IMR-90 (cell line): ENCODE data around the gene C8B. TPM values are rescaled to one million over a fixed set of nuclear protein-coding genes. Genes with fewer than 3 reads are reported as not detected.

Experiments
- ATAC-seq: fragments of 200-7000 bp; cut with Tn5 transposase; 2 replicates; pipeline ENCODE4 v1.9.1; 2020; ENCODE audit warnings: low read depth, mild to moderate bottlenecking, moderate library complexity
- BruUV-seq: library from RNA; stranded (reverse); fragments of 400-500 nt; replicated peaks from 2 replicates; lab custom pipeline; 2021; lab: Mats Ljungman, UMichigan
- CTCF ChIA-PET: fragments of 300-600 bp; formaldehyde crosslinking; extraction: SDS; loops from one replicate; lab custom pipeline; 2021; ENCODE audit warnings: antibody characterized with exemption; lab: Yijun Ruan, JAX
- POLR2A ChIA-PET: fragments of 300-600 bp; sonication (Branson Sonifier 250); formaldehyde crosslinking; loops from one replicate; lab custom pipeline; 2022; ENCODE audit warnings: antibody characterized with exemption; ENCODE audit not compliant: unreplicated experiment; lab: Charles Lee
- DNase-seq: peaks from one replicate; pipeline ENCODE4 v3.0.0; 2013
- H2AFZ ChIP-seq: replicated peaks from 2 replicates; pipeline ENCODE3; 2013; ENCODE audit warnings: low read length, mild to moderate bottlenecking; ENCODE audit not compliant: poor library complexity
- H2AK5ac ChIP-seq: 2 replicates; pipeline ENCODE4 v1.6.1; 2013; ENCODE audit warnings: low read depth, low read length, inconsistent platforms
- H2AK9ac ChIP-seq: replicated peaks from 2 replicates; pipeline ENCODE3; 2013; ENCODE audit warnings: mild to moderate bottlenecking, low read depth, low read length, moderate library complexity; ENCODE audit not compliant: poor library complexity
- H2BK120ac ChIP-seq: 2 replicates; pipeline ENCODE4 v1.6.1; 2013; ENCODE audit warnings: low read depth, low read length, inconsistent platforms
- H2BK15ac ChIP-seq: 3 replicates; pipeline ENCODE4 v1.6.1; 2013; ENCODE audit warnings: low read depth, low read length, inconsistent platforms
- H2BK20ac ChIP-seq: 2 replicates; pipeline ENCODE4 v1.6.1; 2013; ENCODE audit warnings: low read depth, mild to moderate bottlenecking, inconsistent platforms, low read length, moderate library complexity
- H2BK5ac ChIP-seq: 2 replicates; pipeline ENCODE4 v1.6.1; 2013; ENCODE audit warnings: mild to moderate bottlenecking, low read depth, low read length, inconsistent platforms; ENCODE audit not compliant: poor library complexity, severe bottlenecking
- H3K14ac ChIP-seq: replicated peaks from 2 replicates; pipeline ENCODE4 v1.6.1; 2013; ENCODE audit warnings: low read depth, low read length, inconsistent platforms
- H3K18ac ChIP-seq: 2 replicates; pipeline ENCODE4 v1.6.1; 2013; ENCODE audit warnings: low read depth, low read length, control low read depth
- H3K23ac ChIP-seq: 2 replicates; pipeline ENCODE4 v1.6.1; 2013; ENCODE audit warnings: low read depth, low read length, inconsistent platforms
- H3K27ac ChIP-seq: 2 replicates; pipeline ENCODE4 v1.5.1; 2013; ENCODE audit warnings: mild to moderate bottlenecking, control low read depth, low read length; ENCODE audit not compliant: insufficient read depth
- H3K27me3 ChIP-seq: 2 replicates; pipeline ENCODE4 v1.6.1; 2013; ENCODE audit warnings: low read length; ENCODE audit not compliant: control insufficient read depth, insufficient read depth
- H3K36me3 ChIP-seq: 2 replicates; pipeline ENCODE4 v1.6.1; 2013; ENCODE audit warnings: low read length, mixed read lengths; ENCODE audit not compliant: control insufficient read depth, insufficient read depth
- H3K4ac ChIP-seq: 2 replicates; pipeline ENCODE4 v1.6.1; 2013; ENCODE audit warnings: low read depth, low read length, inconsistent platforms
- H3K4me1 ChIP-seq: 2 replicates; pipeline ENCODE4 v1.6.1; 2013; ENCODE audit warnings: low read length, mixed read lengths; ENCODE audit not compliant: control insufficient read depth, insufficient read depth
- H3K4me2 ChIP-seq: 2 replicates; pipeline ENCODE4 v1.6.1; 2013; ENCODE audit warnings: low read depth, mild to moderate bottlenecking, control low read depth, low read length, moderate library complexity
- H3K4me3 ChIP-seq: 2 replicates; pipeline ENCODE4 v1.5.1; 2013; ENCODE audit warnings: low read depth, mild to moderate bottlenecking, control low read depth, low read length, moderate library complexity; ENCODE audit not compliant: insufficient read depth
- H3K56ac ChIP-seq: 2 replicates; pipeline ENCODE4 v1.6.1; 2013; ENCODE audit warnings: low read length, inconsistent platforms; ENCODE audit not compliant: insufficient read depth; ENCODE audit errors: extremely low read depth
- H3K79me1 ChIP-seq, 2 experiments: 2 replicates each; pipeline ENCODE4 v1.6.1; 2013; ENCODE audit warnings: low read length in 2 of 2, inconsistent platforms in 1 of 2, low read depth in 1 of 2
- H3K9ac ChIP-seq: 2 replicates; pipeline ENCODE4 v1.6.1; 2013; ENCODE audit warnings: low read depth, low read length, control low read depth
- H3K9me1 ChIP-seq: 2 replicates; pipeline ENCODE4 v1.6.1; 2013; ENCODE audit warnings: low read length, inconsistent platforms; ENCODE audit not compliant: insufficient read depth
- H3K9me3 ChIP-seq: 2 replicates; pipeline ENCODE4 v1.6.1; 2013; ENCODE audit warnings: low read length; ENCODE audit not compliant: control insufficient read depth, insufficient read depth
- H4K20me1 ChIP-seq: 2 replicates; pipeline ENCODE4 v1.6.1; 2013; ENCODE audit warnings: low read length, inconsistent platforms; ENCODE audit not compliant: insufficient read depth
- H4K5ac ChIP-seq: 2 replicates; pipeline ENCODE4 v1.6.1; 2013; ENCODE audit warnings: mild to moderate bottlenecking, low read depth, low read length, control low read depth
- H4K8ac ChIP-seq, 2 experiments: 2 replicates each; pipeline ENCODE4 v1.6.1; 2013; ENCODE audit warnings: low read depth in 2 of 2, low read length in 2 of 2, control low read depth in 1 of 2, inconsistent platforms in 1 of 2
- H4K91ac ChIP-seq: 2 replicates; pipeline ENCODE4 v1.6.1; 2013; ENCODE audit warnings: low read depth, low read length, inconsistent platforms; ENCODE audit not compliant: insufficient read depth
- CEBPB ChIP-seq: IDR thresholded peaks from 2 replicates; pipeline ENCODE4 v1.6.1; 2012; ENCODE audit warnings: low read depth, low read length, improper control_type of control experiment
- ELK1 ChIP-seq: fragments of 150-350 bp; IDR thresholded peaks from 2 replicates; pipeline ENCODE4 v1.6.1; 2016; ENCODE audit warnings: low read depth, mild to moderate bottlenecking, low read length, moderate library complexity, borderline replicate concordance
- FOS ChIP-seq: fragments of 150-350 bp; IDR thresholded peaks from 2 replicates; pipeline ENCODE4 v1.6.1; 2016; ENCODE audit warnings: low read depth, low read length
- RAD21 ChIP-seq: IDR thresholded peaks from 2 replicates; pipeline ENCODE4 v1.6.1; 2012; ENCODE audit warnings: low read length, improper control_type of control experiment
- RFX5 ChIP-seq: IDR thresholded peaks from 2 replicates; pipeline ENCODE4 v1.8.0; 2012; ENCODE audit warnings: low read depth, mild to moderate bottlenecking, low read length, moderate library complexity
- SMC3 ChIP-seq: fragments of 150-350 bp; IDR thresholded peaks from 2 replicates; pipeline ENCODE4 v1.6.1; 2016; ENCODE audit warnings: low read depth, mild to moderate bottlenecking, antibody characterized with exemption, low read length, moderate library complexity
- WGBS, 2 experiments: methylation state at CpG; one replicate each; pipeline versions ENCODE4 v1.1.5 to v1.1.7; 2013; ENCODE audit warnings: missing lambda C conversion rate in 2 of 2; ENCODE audit not compliant: insufficient read length in 1 of 2; ENCODE audit errors: extremely low coverage in 2 of 2; 5-methylcytosine and 5-hydroxymethylcytosine counted together
- dilution Hi-C: fragments of 300-500 bp; cut with HindIII; formaldehyde crosslinking; loops from one replicate; pipeline ENCODE4 v1.14.3; 2018; ENCODE audit warnings: low sequenced_read_pairs; ENCODE audit not compliant: unreplicated experiment
- in situ Hi-C: fragments of 300-500 bp; cut with MboI; formaldehyde crosslinking; loops from 3 replicates; pipeline ENCODE4 v1.14.3; 2019; ENCODE audit warnings: low sequenced_read_pairs, inconsistent platforms, mixed read lengths
- intact Hi-C: fragments of 100-400 bp; cut with micrococcal nuclease; formaldehyde crosslinking; loops from 2 replicates; pipeline ENCODE4 v1.10.0; 2022
- polyA plus RNA-seq, 3 experiments: library from polyadenylated mRNA; depleted of rRNA; stranded (reverse); fragments of >200 nt; gene quantifications; 2 replicates each; pipeline ENCODE4 v1.2.3, GENCODE V29; 2012; ENCODE audit warnings: low replicate concordance in 1 of 3
- total RNA-seq: library from RNA; depleted of rRNA; stranded (reverse); fragments of >200 nt; gene quantifications from 2 replicates; pipeline ENCODE4 v1.2.3, GENCODE V29; 2012

The C8B gene
- total and polyA plus RNA-seq, 2 of the 4 experiments (the other 2 are of a cell fraction) = not detected

GRCh38 chr1:56908619-56909221 lies 57.1 kb downstream of the C8B start:
- BruUV-seq = no TSS peak
- no peak overlapping the region for H4K8ac ChIP-seq
- H2BK5ac ChIP-seq = no peak overlapping the region
- ChIA-PET CTCF (interaction anchor here (1.3 kb wide), 1 partner anchor 33 kb away, joined by 3 read pairs; no protein-coding TSS in a partner anchor), POLR2A (no interaction called here)
- no peak overlapping the region for H4K5ac ChIP-seq
- H3K4me3 ChIP-seq = no peak overlapping the region
- H3K4me1 ChIP-seq = peaks cover 10% of the 10 kb centered on the region
- no peak overlapping the region for H4K91ac ChIP-seq
- no peaks in the 10 kb centered on the region for H3K27me3 ChIP-seq
- no peak overlapping the region for H2BK15ac ChIP-seq
- no peak overlapping the region for H3K14ac ChIP-seq
- no peaks in the 10 kb centered on the region for H3K9me3 ChIP-seq
- H3K27ac ChIP-seq = no peak overlapping the region
- no peak overlapping the region for H2AK9ac ChIP-seq
- dilution Hi-C loops (no loop called here), intact Hi-C loops (no loop called here), in situ Hi-C loops (no loop called here)
- H3K56ac ChIP-seq = no peak overlapping the region
- H4K20me1 ChIP-seq = no peaks in the 10 kb centered on the region
- no peak overlapping the region for H2BK20ac ChIP-seq
- H2BK120ac ChIP-seq = no peak overlapping the region
- no peak overlapping the region for H3K4ac ChIP-seq
- DNase-seq (no peak), ATAC-seq (no peak)
- no peak overlapping the region for H2AK5ac ChIP-seq
- TF ChIP-seq ELK1 (no peak), SMC3 (no peak), FOS (no peak), CEBPB (no peak), RFX5 (no peak), RAD21 (no peak)
- no peaks in the 10 kb centered on the region for H3K79me1 ChIP-seq
- no peak overlapping the region for H3K18ac ChIP-seq
- no peak overlapping the region for H3K4me2 ChIP-seq
- no peak overlapping the region for H2AFZ ChIP-seq
- H3K9me1 ChIP-seq = no peaks in the 10 kb centered on the region; the same call in 1 of the 2 replicates
- H3K9ac ChIP-seq = no peak overlapping the region
- H3K23ac ChIP-seq = no peak overlapping the region
- no peaks in the 10 kb centered on the region for H3K36me3 ChIP-seq
- WGBS, 2 experiments = no CpG with 5 or more reads among the region's 1 CpG
